Neural crest cell (in vitro differentiated cells): Measurements from ENCODE around the gene TMEM238L. TPM values are rescaled to one million over a fixed set of nuclear protein-coding genes. Genes with fewer than 3 reads are reported as not detected.

Experiments
- DNase-seq: peaks from one replicate; pipeline ENCODE4 v3.0.0; 2021; ENCODE audit warnings: low read depth, mixed read lengths, low spot score
- H3K27ac Mint-ChIP-seq: one replicate; pipeline ENCODE4 v1.8.0; 2021; ENCODE audit warnings: mild to moderate bottlenecking, mixed read lengths; ENCODE audit not compliant: unreplicated experiment
- H3K27me3 Mint-ChIP-seq: 2 replicates; pipeline ENCODE4 v1.8.0; 2021; ENCODE audit warnings: low read depth, mild to moderate bottlenecking, mixed read lengths
- H3K36me3 Mint-ChIP-seq: 2 replicates; pipeline ENCODE4 v1.8.0; 2021; ENCODE audit warnings: low read depth, mild to moderate bottlenecking, mixed read lengths
- H3K4me1 Mint-ChIP-seq: 2 replicates; pipeline ENCODE4 v1.8.0; 2021; ENCODE audit warnings: mixed read lengths
- H3K4me3 Mint-ChIP-seq: one replicate; pipeline ENCODE4 v1.8.0; 2021; ENCODE audit warnings: mild to moderate bottlenecking, mixed read lengths
- H3K9me3 Mint-ChIP-seq: 2 replicates; pipeline ENCODE4 v1.8.0; 2021; ENCODE audit warnings: mixed read lengths
- CTCF ChIP-seq: fragments of 200-600 bp; sonication (generic); conservative IDR thresholded peaks from 2 replicates; pipeline ENCODE4 v1.5.0; 2021; ENCODE audit warnings: antibody characterized with exemption, mild to moderate bottlenecking
- total RNA-seq: library from RNA; stranded (reverse); gene quantifications from 2 replicates; pipeline ENCODE4 v1.2.1, GENCODE V29; 2021

TMEM238L gene
- total RNA-seq, 1 donor from 2014 or later = not detected

GRCh38 chr17:10814075-10814474 is 10.2 kb upstream of the TMEM238L start:
- H3K27me3 Mint-ChIP-seq = no peaks in the 10 kb centered on the region
- no peak for TF ChIP-seq CTCF
- no peaks in the 10 kb centered on the region for H3K4me1 Mint-ChIP-seq
- no peaks in the 10 kb centered on the region for H3K36me3 Mint-ChIP-seq
- DNase-seq = no peak
- no peak overlapping the region for H3K4me3 Mint-ChIP-seq
- H3K9me3 Mint-ChIP-seq = no peaks in the 10 kb centered on the region
- H3K27ac Mint-ChIP-seq = peak overlapping the region; percentile 51

GRCh38 chr17:10812674-10813073 is 8.8 kb upstream of the TMEM238L start:
- Mint-ChIP-seq H3K4me1 (no peaks in the 10 kb centered on the region), H3K9me3 (no peaks in the 10 kb centered on the region), H3K27me3 (no peaks in the 10 kb centered on the region), H3K36me3 (no peaks in the 10 kb centered on the region), H3K4me3 (no peak overlapping the region), H3K27ac (no peak overlapping the region)
- TF ChIP-seq CTCF = no peak
- no peak for DNase-seq

GRCh38 chr17:10809605-10810004 is 5.7 kb upstream of the TMEM238L start:
- H3K9me3 Mint-ChIP-seq = no peaks in the 10 kb centered on the region

GRCh38 chr17:10807704-10808128 is 3.8 kb upstream of the TMEM238L start:
- no peak for TF ChIP-seq CTCF
- Mint-ChIP-seq H3K9me3 (no peaks in the 10 kb centered on the region), H3K4me3 (no peak overlapping the region), H3K27me3 (no peaks in the 10 kb centered on the region), H3K4me1 (no peaks in the 10 kb centered on the region), H3K36me3 (no peaks in the 10 kb centered on the region), H3K27ac (no peak overlapping the region)
- no peak for DNase-seq

More at GRCh38 chr17:10809605-10810004, 5.7 kb upstream of the TMEM238L start:
- Mint-ChIP-seq H3K27me3 (no peaks in the 10 kb centered on the region), H3K36me3 (no peaks in the 10 kb centered on the region), H3K27ac (no peak overlapping the region), H3K4me1 (no peaks in the 10 kb centered on the region), H3K4me3 (no peak overlapping the region)
- DNase-seq = no peak
- no peak for TF ChIP-seq CTCF

- no peak for TF ChIP-seq CTCF
- Mint-ChIP-seq H3K4me3 (no peak overlapping the region), H3K27ac (no peak overlapping the region), H3K36me3 (no peaks in the 10 kb centered on the region), H3K4me1 (no peaks in the 10 kb centered on the region), H3K27me3 (no peaks in the 10 kb centered on the region), H3K9me3 (no peaks in the 10 kb centered on the region)
- DNase-seq = no peak
These were observed 2.8 kb upstream of the TMEM238L start for GRCh38 chr17:10806545-10807262.
